HFFc6 (cell line): ENCODE data around the gene NAALADL2. TPM values are rescaled to one million over a fixed set of nuclear protein-coding genes. Genes with fewer than 3 reads are reported as not detected.

Experiments used
- DNase-seq: peaks from one replicate; pipeline ENCODE4 v3.0.0-alpha.2; 2018
- H3K27ac Mint-ChIP-seq: 2 replicates; pipeline ENCODE4 v1.8.0; 2020; ENCODE audit warnings: mild to moderate bottlenecking, mixed read lengths
- H3K27me3 Mint-ChIP-seq: 2 replicates; pipeline ENCODE4 v1.8.0; 2021; ENCODE audit warnings: mild to moderate bottlenecking, moderate library complexity, mixed read lengths; ENCODE audit not compliant: insufficient read depth
- H3K36me3 Mint-ChIP-seq: 2 replicates; pipeline ENCODE4 v1.8.0; 2021; ENCODE audit warnings: low read depth, mixed read lengths
- H3K4me1 Mint-ChIP-seq: 2 replicates; pipeline ENCODE4 v1.8.0; 2020; ENCODE audit warnings: low read depth, mixed read lengths
- H3K4me3 Mint-ChIP-seq: 2 replicates; pipeline ENCODE4 v1.8.0; 2020; ENCODE audit warnings: mild to moderate bottlenecking, moderate library complexity, mixed read lengths
- H3K9me3 Mint-ChIP-seq: 2 replicates; pipeline ENCODE4 v1.8.0; 2020; ENCODE audit warnings: mild to moderate bottlenecking, mixed read lengths
- CTCF ChIP-seq: fragments of 200-600 bp; sonication (generic); IDR thresholded peaks from 2 replicates; pipeline ENCODE4 v1.5.0; 2021; ENCODE audit warnings: antibody characterized with exemption, mild to moderate bottlenecking
- total RNA-seq, 6 experiments: library from RNA; stranded (reverse); fragmentation: NEBNext Ultra II Directional; extraction: Animal tissue kit (Norgen Biotek cat#: 25700); gene quantifications; 2 replicates in 1 of 6; 3 replicates in 5 of 6; pipeline ENCODE4 v1.2.3, GENCODE V29; 2021

Gene NAALADL2
- total RNA-seq, 6 experiments from 2014 or later = 12.0 to 15.2 (median 12.3) TPM

- no peak overlapping the region for H3K4me3 Mint-ChIP-seq
- H3K9me3 Mint-ChIP-seq = no peaks in the 10 kb centered on the region
- no peaks in the 10 kb centered on the region for H3K27me3 Mint-ChIP-seq
- H3K4me1 Mint-ChIP-seq = peaks cover 7% of the 10 kb centered on the region
- peak; percentile 37 for DNase-seq
- no peak overlapping the region for H3K27ac Mint-ChIP-seq
- TF ChIP-seq CTCF = 0 out of 2 replicates have a peak, but pooled peaks have one; percentile 10
- H3K36me3 Mint-ChIP-seq = peaks cover 14% of the 10 kb centered on the region
Observed at GRCh38 chr3:174986685-174987084, 127.6 kb downstream of the NAALADL2 start.

- Mint-ChIP-seq H3K27ac (peak overlapping the region; percentile 94), H3K9me3 (no peaks in the 10 kb centered on the region; the same call in 1 of the 2 replicates), H3K4me1 (peaks cover 56% of the 10 kb centered on the region), H3K36me3 (peaks cover 18% of the 10 kb centered on the region), H3K4me3 (no peak overlapping the region), H3K27me3 (no peaks in the 10 kb centered on the region)
- DNase-seq = no peak
- TF ChIP-seq CTCF = no peak
Observed at GRCh38 chr3:175001091-175001490, 142.0 kb downstream of the NAALADL2 start.

DNA sequence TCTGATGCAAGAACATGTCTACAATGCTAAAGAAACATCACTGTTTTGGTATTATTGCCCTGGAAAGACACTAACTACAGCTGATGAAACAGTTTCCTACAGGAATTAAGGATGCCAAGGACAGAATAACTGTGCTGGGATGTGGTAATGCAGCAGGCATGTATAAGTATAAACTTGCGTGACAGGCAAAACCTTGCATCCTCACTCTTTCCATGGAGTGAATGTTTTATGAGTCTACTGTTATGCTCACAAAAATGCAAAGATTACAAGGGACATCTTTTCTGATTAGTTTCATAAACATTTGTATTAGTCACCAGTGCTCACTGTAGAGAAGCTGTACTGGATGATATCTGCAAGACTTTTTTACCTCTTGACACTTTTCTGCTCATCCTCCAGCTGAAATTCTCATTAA is 143.6 kb downstream of the NAALADL2 start:
- H3K4me3 Mint-ChIP-seq = peak overlapping the region; percentile 43
- no peaks in the 10 kb centered on the region for H3K9me3 Mint-ChIP-seq
- DNase-seq = peak; percentile 99
- H3K27me3 Mint-ChIP-seq = no peaks in the 10 kb centered on the region
- H3K27ac Mint-ChIP-seq = peak overlapping the region; percentile 94
- H3K4me1 Mint-ChIP-seq = peaks cover 73% of the 10 kb centered on the region
- peaks cover 12% of the 10 kb centered on the region for H3K36me3 Mint-ChIP-seq
- no peak for TF ChIP-seq CTCF

GRCh38 chr3:175003590-175003989 is 144.5 kb downstream of the NAALADL2 start:
- DNase-seq = no peak
- peaks cover 19% of the 10 kb centered on the region for H3K36me3 Mint-ChIP-seq
- no peaks in the 10 kb centered on the region for H3K9me3 Mint-ChIP-seq
- no peaks in the 10 kb centered on the region for H3K27me3 Mint-ChIP-seq
- H3K4me3 Mint-ChIP-seq = no peak overlapping the region
- peaks cover 76% of the 10 kb centered on the region for H3K4me1 Mint-ChIP-seq
- no peak for TF ChIP-seq CTCF
- H3K27ac Mint-ChIP-seq = peak overlapping the region; percentile 94

DNA sequence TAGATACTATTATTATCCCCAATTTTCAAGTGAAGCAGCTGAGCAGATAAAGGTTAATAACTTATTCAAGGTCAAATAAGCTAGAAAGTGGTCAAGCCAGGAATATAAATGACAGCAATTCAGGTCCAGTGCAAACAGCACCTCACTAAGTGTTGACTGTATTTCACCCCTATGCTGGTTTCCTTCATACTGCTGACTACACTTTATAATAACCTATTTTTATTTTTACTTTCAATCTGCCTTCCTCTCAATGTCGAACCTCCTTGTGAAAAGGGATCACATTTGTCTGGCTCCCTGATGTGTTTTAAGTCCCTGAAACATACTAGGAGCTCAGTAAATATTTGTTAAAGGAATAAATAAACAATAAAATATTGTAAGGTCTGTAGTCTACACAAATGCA is 146.1 kb downstream of the NAALADL2 start:
- DNase-seq = no peak
- Mint-ChIP-seq H3K4me1 (peaks cover 73% of the 10 kb centered on the region), H3K4me3 (peak overlapping the region; percentile 54; the same call in 1 of the 2 replicates), H3K27me3 (no peaks in the 10 kb centered on the region), H3K9me3 (no peaks in the 10 kb centered on the region), H3K27ac (peak overlapping the region; percentile 67), H3K36me3 (peaks cover 19% of the 10 kb centered on the region)
- TF ChIP-seq CTCF = no peak

DNA sequence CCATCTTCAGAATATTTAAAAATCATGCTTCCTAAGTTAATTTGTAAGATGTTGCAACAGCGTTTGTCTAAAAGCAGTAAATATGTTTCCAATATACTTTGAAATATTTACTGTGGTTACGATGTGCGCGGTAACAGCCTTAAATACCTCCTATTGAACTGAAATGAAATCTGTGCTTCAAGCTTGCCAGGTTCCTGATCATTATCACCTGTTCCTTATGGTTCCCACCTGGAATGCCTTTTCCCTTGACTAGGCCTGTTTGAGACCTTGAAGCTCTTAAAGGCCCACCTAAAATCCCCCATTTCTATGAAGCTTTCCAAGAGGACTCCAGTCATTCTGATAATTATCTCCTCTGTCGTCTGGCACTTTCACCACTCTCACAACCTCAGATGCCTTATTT is 146.7 kb downstream of the NAALADL2 start:
- Mint-ChIP-seq H3K9me3 (no peaks in the 10 kb centered on the region), H3K4me1 (peaks cover 72% of the 10 kb centered on the region), H3K27me3 (no peaks in the 10 kb centered on the region), H3K4me3 (peak overlapping the region; percentile 25; the same call in 1 of the 2 replicates), H3K36me3 (peaks cover 14% of the 10 kb centered on the region), H3K27ac (peak overlapping the region; percentile 67)
- no peak for TF ChIP-seq CTCF
- DNase-seq = no peak
